Panc1 (cell line): Measurements from ENCODE around the gene PSMD8.

ENCODE experiments used
- CTCF ChIP-seq: fragments of 450-650 bp; IDR thresholded peaks from 2 replicates; pipeline ENCODE4 v1.5.1; 2017; ENCODE audit warnings: mild to moderate bottlenecking
- POLR2AphosphoS5 ChIP-seq: IDR thresholded peaks from 2 replicates; pipeline ENCODE4 v1.6.1; 2012; ENCODE audit warnings: mild to moderate bottlenecking, low read depth, low read length, moderate library complexity
- TF ChIP-seq, protein P1 (sequence below), 2 experiments: IDR thresholded peaks; 2 replicates each; pipeline ENCODE4 v1.6.1; 2011 to 2012; ENCODE audit warnings: low read depth in 2 of 2, control low read depth in 1 of 2, low read length in 1 of 2, mild to moderate bottlenecking in 1 of 2, moderate library complexity in 1 of 2; ENCODE audit not compliant: insufficient read depth in 1 of 2

GRCh38 chr19:38412491-38412890, 38.1 kb downstream of the PSMD8 start:
- TF ChIP-seq CTCF (no peak), POLR2AphosphoS5 (no peak)
- TF ChIP-seq, protein P1, sequence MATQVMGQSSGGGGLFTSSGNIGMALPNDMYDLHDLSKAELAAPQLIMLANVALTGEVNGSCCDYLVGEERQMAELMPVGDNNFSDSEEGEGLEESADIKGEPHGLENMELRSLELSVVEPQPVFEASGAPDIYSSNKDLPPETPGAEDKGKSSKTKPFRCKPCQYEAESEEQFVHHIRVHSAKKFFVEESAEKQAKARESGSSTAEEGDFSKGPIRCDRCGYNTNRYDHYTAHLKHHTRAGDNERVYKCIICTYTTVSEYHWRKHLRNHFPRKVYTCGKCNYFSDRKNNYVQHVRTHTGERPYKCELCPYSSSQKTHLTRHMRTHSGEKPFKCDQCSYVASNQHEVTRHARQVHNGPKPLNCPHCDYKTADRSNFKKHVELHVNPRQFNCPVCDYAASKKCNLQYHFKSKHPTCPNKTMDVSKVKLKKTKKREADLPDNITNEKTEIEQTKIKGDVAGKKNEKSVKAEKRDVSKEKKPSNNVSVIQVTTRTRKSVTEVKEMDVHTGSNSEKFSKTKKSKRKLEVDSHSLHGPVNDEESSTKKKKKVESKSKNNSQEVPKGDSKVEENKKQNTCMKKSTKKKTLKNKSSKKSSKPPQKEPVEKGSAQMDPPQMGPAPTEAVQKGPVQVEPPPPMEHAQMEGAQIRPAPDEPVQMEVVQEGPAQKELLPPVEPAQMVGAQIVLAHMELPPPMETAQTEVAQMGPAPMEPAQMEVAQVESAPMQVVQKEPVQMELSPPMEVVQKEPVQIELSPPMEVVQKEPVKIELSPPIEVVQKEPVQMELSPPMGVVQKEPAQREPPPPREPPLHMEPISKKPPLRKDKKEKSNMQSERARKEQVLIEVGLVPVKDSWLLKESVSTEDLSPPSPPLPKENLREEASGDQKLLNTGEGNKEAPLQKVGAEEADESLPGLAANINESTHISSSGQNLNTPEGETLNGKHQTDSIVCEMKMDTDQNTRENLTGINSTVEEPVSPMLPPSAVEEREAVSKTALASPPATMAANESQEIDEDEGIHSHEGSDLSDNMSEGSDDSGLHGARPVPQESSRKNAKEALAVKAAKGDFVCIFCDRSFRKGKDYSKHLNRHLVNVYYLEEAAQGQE (IDR thresholded peaks at IDR 0.05; ENCODE audit: insufficient read depth in 1 of 2, low read depth in 2 of 2, low read length in 1 of 2): no peak
